ENCODE data around the gene CCDC50.

GRCh38 chr3:191340351-191340750, 11.2 kb downstream of the CCDC50 start:
- no peak for TF ChIP-seq CTCF (IDR thresholded peaks at IDR 0.05)
- TF ChIP-seq EZH2 (IDR thresholded peaks at IDR 0.05): no peak

All from neural progenitor cell (in vitro differentiated cells).